HEK293 (cell line): ENCODE data around the gene NDUFB10.

ENCODE experiments used
- CTCF ChIP-seq: fragments of 450-650 bp; formaldehyde crosslinking; IDR thresholded peaks from 2 replicates; pipeline ENCODE4 v1.5.1; 2016; ENCODE audit warnings: missing biosample characterization, missing genetic modification characterization
- KLF1 ChIP-seq: fragments of 450-650 bp; formaldehyde crosslinking; IDR thresholded peaks from 2 replicates; pipeline ENCODE4 v1.5.1; 2016; ENCODE audit warnings: missing biosample characterization, missing genetic modification characterization
- KLF17 ChIP-seq: fragments of 450-650 bp; formaldehyde crosslinking; IDR thresholded peaks from 2 replicates; pipeline ENCODE4 v1.5.1; 2016; ENCODE audit warnings: missing biosample characterization, missing genetic modification characterization
- PRDM10 ChIP-seq: fragments of 450-650 bp; formaldehyde crosslinking; IDR thresholded peaks from 2 replicates; pipeline ENCODE4 v1.5.1; 2016; ENCODE audit warnings: missing biosample characterization, missing genetic modification characterization
- REST ChIP-seq: fragments of 450-650 bp; formaldehyde crosslinking; IDR thresholded peaks from 2 replicates; pipeline ENCODE4 v1.5.1; 2016; ENCODE audit warnings: missing biosample characterization, missing genetic modification characterization
- ZBTB10 ChIP-seq: fragments of 450-650 bp; formaldehyde crosslinking; IDR thresholded peaks from 2 replicates; pipeline ENCODE4 v1.5.1; 2016; ENCODE audit warnings: missing biosample characterization, missing genetic modification characterization
- ZBTB21 ChIP-seq: fragments of 450-650 bp; formaldehyde crosslinking; IDR thresholded peaks from 2 replicates; pipeline ENCODE4 v1.5.1; 2017; ENCODE audit warnings: missing biosample characterization, missing genetic modification characterization
- ZNF112 ChIP-seq: fragments of 450-650 bp; formaldehyde crosslinking; IDR thresholded peaks from 2 replicates; pipeline ENCODE4 v1.5.0; 2017; ENCODE audit warnings: missing biosample characterization, missing genetic modification characterization
- ZNF132 ChIP-seq: fragments of 450-650 bp; formaldehyde crosslinking; IDR thresholded peaks from 2 replicates; pipeline ENCODE4 v1.5.1; 2017; ENCODE audit warnings: missing biosample characterization, missing genetic modification characterization, borderline replicate concordance
- ZNF433 ChIP-seq: fragments of 450-650 bp; formaldehyde crosslinking; IDR thresholded peaks from 2 replicates; pipeline ENCODE4 v1.5.1; 2016; ENCODE audit warnings: missing biosample characterization, missing genetic modification characterization, low read depth
- ZNF529 ChIP-seq: fragments of 450-650 bp; formaldehyde crosslinking; IDR thresholded peaks from 2 replicates; pipeline ENCODE4 v1.5.1; 2017; ENCODE audit warnings: missing genetic modification characterization, missing biosample characterization; ENCODE audit not compliant: insufficient replicate concordance
- ZNF600 ChIP-seq: fragments of 450-650 bp; formaldehyde crosslinking; IDR thresholded peaks from 2 replicates; pipeline ENCODE4 v1.5.1; 2016; ENCODE audit warnings: missing biosample characterization, missing genetic modification characterization
- ZNF747 ChIP-seq: fragments of 450-650 bp; formaldehyde crosslinking; IDR thresholded peaks from 2 replicates; pipeline ENCODE4 v1.5.1; 2016; ENCODE audit warnings: missing biosample characterization, missing genetic modification characterization
- ZSCAN5A ChIP-seq: fragments of 450-650 bp; formaldehyde crosslinking; IDR thresholded peaks from 2 replicates; pipeline ENCODE4 v1.5.1; 2016; ENCODE audit warnings: missing biosample characterization, missing genetic modification characterization

GRCh38 chr16:1987198-1987597, 27.9 kb downstream of the NDUFB10 start:
- TF ChIP-seq CTCF (tag by site-specific recombination) (no peak), ZNF747 (no peak), ZSCAN5A (tag by site-specific recombination) (no peak), ZBTB21 (tag by site-specific recombination) (no peak), REST (no peak), ZNF433 (tag by site-specific recombination) (no peak), KLF1 (no peak), KLF17 (no peak), ZBTB10 (no peak), ZNF132 (tag by site-specific recombination) (no peak), ZNF600 (tag by site-specific recombination) (no peak), PRDM10 (tag by site-specific recombination) (no peak), ZNF112 (tag by site-specific recombination) (no peak), ZNF529 (tag by site-specific recombination) (no peak)
